Mesenchymal stem cell (in vitro differentiated cells and primary cell): ENCODE results near the gene ADAMTS17.

ENCODE experiments used
- DNase-seq: peaks from one replicate; pipeline ENCODE4 v3.0.0-alpha.2; 2013
- H2AFZ ChIP-seq: one replicate; pipeline ENCODE4 v1.6.1; 2013; ENCODE audit warnings: low read depth, mild to moderate bottlenecking, control low read depth, inconsistent platforms, low read length, moderate library complexity
- H2AK5ac ChIP-seq: 2 replicates; pipeline ENCODE4 v1.6.1; 2013; ENCODE audit warnings: low read length, moderate library complexity, mild to moderate bottlenecking, inconsistent platforms; ENCODE audit not compliant: severe bottlenecking
- H2BK120ac ChIP-seq: one replicate; pipeline ENCODE4 v1.6.1; 2013; ENCODE audit warnings: low read depth, mild to moderate bottlenecking, inconsistent platforms, low read length, moderate library complexity
- H2BK12ac ChIP-seq, 2 experiments: one replicate each; pipeline ENCODE4 v1.6.1; 2013; ENCODE audit warnings: inconsistent platforms in 2 of 2, low read length in 2 of 2, mild to moderate bottlenecking in 2 of 2, moderate library complexity in 2 of 2, control low read depth in 1 of 2
- H2BK15ac ChIP-seq: one replicate; pipeline ENCODE4 v1.6.1; 2013; ENCODE audit warnings: mild to moderate bottlenecking, low read depth, inconsistent platforms; ENCODE audit not compliant: poor library complexity, severe bottlenecking
- H2BK5ac ChIP-seq: 2 replicates; pipeline ENCODE4 v1.6.1; 2013; ENCODE audit warnings: low read depth, mild to moderate bottlenecking, low read length, control low read depth, inconsistent platforms; ENCODE audit not compliant: poor library complexity, severe bottlenecking
- H3K14ac ChIP-seq, 2 experiments: one replicate each; pipeline ENCODE4 v1.6.1; 2013; ENCODE audit warnings: inconsistent platforms in 2 of 2, low read length in 2 of 2, control low read depth in 1 of 2, mild to moderate bottlenecking in 1 of 2, moderate library complexity in 1 of 2
- H3K18ac ChIP-seq, 2 experiments: one replicate each; pipeline ENCODE4 v1.6.1; 2013; ENCODE audit warnings: inconsistent platforms in 2 of 2, low read length in 2 of 2, control low read depth in 1 of 2, low read depth in 1 of 2, mild to moderate bottlenecking in 1 of 2
- H3K23ac ChIP-seq, 2 experiments: one replicate each; pipeline ENCODE4 v1.6.1; 2013; ENCODE audit warnings: inconsistent platforms in 2 of 2, low read length in 2 of 2, mild to moderate bottlenecking in 2 of 2, moderate library complexity in 2 of 2, control low read depth in 1 of 2
- H3K27ac ChIP-seq: 2 replicates; pipeline ENCODE4 v1.5.1; 2013; ENCODE audit warnings: mild to moderate bottlenecking, moderate library complexity, low read length, control low read depth, inconsistent platforms; ENCODE audit not compliant: poor library complexity, severe bottlenecking
- H3K27me3 ChIP-seq, 2 experiments: 2 replicates each; pipeline versions ENCODE4 v1.6.1 to v1.7.0; 2013; ENCODE audit warnings: low read length in 2 of 2, mild to moderate bottlenecking in 2 of 2, moderate library complexity in 2 of 2, control low read depth in 1 of 2, inconsistent platforms in 1 of 2; ENCODE audit not compliant: control insufficient read depth in 1 of 2, insufficient read depth in 1 of 2
- H3K36me3 ChIP-seq, 2 experiments: 2 replicates each; pipeline versions ENCODE4 v1.6.1 to v1.7.0; 2013; ENCODE audit warnings: low read length in 2 of 2, control low read depth in 1 of 2, inconsistent platforms in 1 of 2, low read depth in 1 of 2, mild to moderate bottlenecking in 1 of 2; ENCODE audit not compliant: insufficient read depth in 2 of 2, control insufficient read depth in 1 of 2
- H3K4ac ChIP-seq, 2 experiments: one replicate each; pipeline ENCODE4 v1.6.1; 2013; ENCODE audit warnings: inconsistent platforms in 2 of 2, low read length in 2 of 2, mild to moderate bottlenecking in 2 of 2, moderate library complexity in 2 of 2, control low read depth in 1 of 2, low read depth in 1 of 2
- H3K4me1 ChIP-seq: 2 replicates; pipeline ENCODE4 v1.6.1; 2013; ENCODE audit warnings: low read depth, low read length, control low read depth; ENCODE audit not compliant: control insufficient read depth, insufficient read depth
- H3K4me2 ChIP-seq: 2 replicates; pipeline ENCODE4 v1.6.1; 2013; ENCODE audit warnings: low read length, mild to moderate bottlenecking, inconsistent platforms; ENCODE audit not compliant: poor library complexity, severe bottlenecking
- H3K4me3 ChIP-seq, 2 experiments: 2 replicates each; pipeline versions ENCODE4 v1.5.1 to v1.7.0; 2013; ENCODE audit warnings: low read length in 2 of 2, mild to moderate bottlenecking in 2 of 2, control low read depth in 1 of 2, low read depth in 1 of 2; ENCODE audit not compliant: insufficient read depth in 1 of 2
- H3K79me1 ChIP-seq: replicated peaks from 2 replicates; pipeline ENCODE4 v1.6.1; 2013; ENCODE audit warnings: mild to moderate bottlenecking, control low read depth, low read length, inconsistent platforms; ENCODE audit not compliant: poor library complexity, severe bottlenecking
- H3K9ac ChIP-seq: 2 replicates; pipeline ENCODE4 v1.7.0; 2013; ENCODE audit warnings: mild to moderate bottlenecking, low read length, moderate library complexity
- H3K9me3 ChIP-seq: 2 replicates; pipeline ENCODE4 v1.7.0; 2013; ENCODE audit warnings: mild to moderate bottlenecking, low read length; ENCODE audit not compliant: control insufficient read depth
- H4K8ac ChIP-seq: one replicate; pipeline ENCODE4 v1.6.1; 2013; ENCODE audit warnings: inconsistent platforms, mild to moderate bottlenecking, low read length, moderate library complexity
- H4K91ac ChIP-seq: one replicate; pipeline ENCODE4 v1.6.1; 2013; ENCODE audit warnings: mild to moderate bottlenecking, low read length, inconsistent platforms
- WGBS: methylation state at CpG from one replicate; pipeline ENCODE4 v1.1.7; 2013; ENCODE audit warnings: mixed read lengths; 5-methylcytosine and 5-hydroxymethylcytosine counted together

ADAMTS17 gene

DNA sequence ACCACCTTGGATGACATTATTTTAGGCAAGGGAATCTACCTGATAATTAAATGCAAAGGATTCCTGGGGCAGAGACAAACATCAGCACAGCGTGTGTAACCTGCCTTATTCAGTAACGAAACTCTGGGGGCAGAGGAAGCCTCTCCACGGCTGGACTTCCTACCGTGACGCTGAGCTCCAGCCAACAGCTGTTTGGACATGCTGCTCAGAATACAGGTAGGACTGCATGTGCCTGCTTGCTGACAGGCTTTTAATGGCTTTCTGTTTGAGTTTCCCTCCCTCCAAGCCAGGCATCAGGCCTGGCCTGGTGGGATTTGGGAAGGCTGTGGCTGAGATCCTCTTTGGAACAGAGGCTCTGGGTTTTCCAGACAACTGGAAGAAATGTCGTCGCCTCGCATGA lies 150.6 kb downstream of the ADAMTS17 start:
- no peak overlapping the region for H3K23ac ChIP-seq
- no peak overlapping the region for H3K4ac ChIP-seq
- no peak overlapping the region for H2BK12ac ChIP-seq
- no peak overlapping the region for H3K4me3 ChIP-seq
- no peak overlapping the region for H4K8ac ChIP-seq
- H3K18ac ChIP-seq, result no peak overlapping the region
- H2AK5ac ChIP-seq, result no peak overlapping the region
- no peak overlapping the region for H3K9ac ChIP-seq
- H2BK15ac ChIP-seq, result no peak overlapping the region
- 70% methylated on average over 8 of the region's 8 CpGs for WGBS
- H4K91ac ChIP-seq, result no peak overlapping the region
- DNase-seq, result no peak
- no peak overlapping the region for H3K14ac ChIP-seq
- no peak overlapping the region for H2BK5ac ChIP-seq
- H3K27me3 ChIP-seq, result peaks cover 0 to 3% of the 10 kb centered on the region in 2 experiments
- H3K4me1 ChIP-seq, result no peaks in the 10 kb centered on the region
- no peak overlapping the region for H3K27ac ChIP-seq
- H3K9me3 ChIP-seq, result peaks cover 5% of the 10 kb centered on the region
- H2BK120ac ChIP-seq, result no peak overlapping the region
- no peak overlapping the region for H2AFZ ChIP-seq
- H3K4me2 ChIP-seq, result no peak overlapping the region
- no peaks in the 10 kb centered on the region for H3K36me3 ChIP-seq
- no peaks in the 10 kb centered on the region for H3K79me1 ChIP-seq

DNA sequence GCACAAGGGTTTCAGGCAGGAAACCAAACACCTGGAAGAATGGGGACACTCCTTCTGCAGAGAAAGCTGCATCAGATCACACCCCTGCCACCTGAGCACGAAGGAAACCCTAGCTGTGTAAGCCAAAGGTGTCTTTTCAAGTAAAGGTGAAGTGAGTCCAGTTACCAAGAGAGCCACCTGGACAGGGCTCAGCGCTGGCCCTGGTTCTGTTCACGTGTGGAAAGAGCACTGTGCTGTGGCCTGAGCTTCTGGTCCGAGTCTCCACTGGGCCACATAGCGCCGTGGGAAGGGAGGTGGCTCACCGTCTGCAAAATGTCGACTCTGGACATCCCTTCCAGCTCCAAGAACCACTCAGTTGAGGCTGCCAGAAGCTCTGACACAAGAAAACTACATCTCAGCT lies 151.1 kb downstream of the ADAMTS17 start:
- 65% methylated on average over 6 of the region's 8 CpGs for WGBS
- no peak overlapping the region for H3K4ac ChIP-seq
- H2BK12ac ChIP-seq, result no peak overlapping the region
- H3K27ac ChIP-seq, result no peak overlapping the region
- H3K18ac ChIP-seq, result no peak overlapping the region
- no peaks in the 10 kb centered on the region for H3K79me1 ChIP-seq
- H2AK5ac ChIP-seq, result no peak overlapping the region
- no peak overlapping the region for H4K8ac ChIP-seq
- H3K4me1 ChIP-seq, result no peaks in the 10 kb centered on the region
- no peak overlapping the region for H3K23ac ChIP-seq
- H3K9ac ChIP-seq, result no peak overlapping the region
- no peak overlapping the region for H2AFZ ChIP-seq
- H3K4me2 ChIP-seq, result no peak overlapping the region
- H3K4me3 ChIP-seq, result no peak overlapping the region
- no peak overlapping the region for H3K14ac ChIP-seq
- H3K36me3 ChIP-seq, result no peaks in the 10 kb centered on the region
- no peak for DNase-seq
- H4K91ac ChIP-seq, result no peak overlapping the region
- H2BK15ac ChIP-seq, result no peak overlapping the region
- H3K27me3 ChIP-seq, result peaks cover 0 to 3% of the 10 kb centered on the region in 2 experiments
- H2BK120ac ChIP-seq, result no peak overlapping the region
- H2BK5ac ChIP-seq, result no peak overlapping the region
- H3K9me3 ChIP-seq, result peaks cover 5% of the 10 kb centered on the region

DNA sequence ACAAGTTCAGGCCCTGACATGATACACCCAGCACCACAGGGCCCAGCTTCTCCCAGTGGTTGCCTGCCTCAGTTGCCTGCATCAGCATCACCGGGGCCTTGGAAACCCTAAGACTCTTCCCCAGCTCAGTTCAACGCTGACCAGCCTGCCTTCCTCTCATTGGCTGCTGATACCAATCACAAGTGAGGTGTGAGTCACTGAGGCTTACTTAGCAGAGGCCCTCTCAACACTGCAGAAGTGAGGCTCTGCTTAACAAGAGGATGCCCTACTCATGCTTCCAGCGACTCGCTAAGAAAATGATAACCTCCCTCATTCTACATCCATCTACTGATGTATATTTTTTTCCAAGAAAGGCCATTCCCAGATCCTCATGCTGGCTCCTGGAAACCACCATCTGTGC lies 151.9 kb downstream of the ADAMTS17 start:
- Histone ChIP-seq H2BK12ac (no peak overlapping the region), H3K4me3 (no peak overlapping the region), H3K14ac (no peak overlapping the region), H3K23ac (no peak overlapping the region), H4K91ac (no peak overlapping the region), H2AFZ (no peak overlapping the region), H3K9me3 (peaks cover 5% of the 10 kb centered on the region), H3K4me2 (no peak overlapping the region), H2BK120ac (no peak overlapping the region), H3K4me1 (no peaks in the 10 kb centered on the region), H2BK15ac (no peak overlapping the region), H3K27me3 (peaks cover 0 to 3% of the 10 kb centered on the region in 2 experiments), H3K79me1 (no peaks in the 10 kb centered on the region), H3K9ac (no peak overlapping the region), H4K8ac (no peak overlapping the region), H2BK5ac (no peak overlapping the region), H3K27ac (no peak overlapping the region), H3K36me3 (no peaks in the 10 kb centered on the region), H3K18ac (no peak overlapping the region), H2AK5ac (no peak overlapping the region), H3K4ac (no peak overlapping the region)
- DNase-seq, result no peak
- 74% methylated on average over 4 of the region's 4 CpGs for WGBS

DNA sequence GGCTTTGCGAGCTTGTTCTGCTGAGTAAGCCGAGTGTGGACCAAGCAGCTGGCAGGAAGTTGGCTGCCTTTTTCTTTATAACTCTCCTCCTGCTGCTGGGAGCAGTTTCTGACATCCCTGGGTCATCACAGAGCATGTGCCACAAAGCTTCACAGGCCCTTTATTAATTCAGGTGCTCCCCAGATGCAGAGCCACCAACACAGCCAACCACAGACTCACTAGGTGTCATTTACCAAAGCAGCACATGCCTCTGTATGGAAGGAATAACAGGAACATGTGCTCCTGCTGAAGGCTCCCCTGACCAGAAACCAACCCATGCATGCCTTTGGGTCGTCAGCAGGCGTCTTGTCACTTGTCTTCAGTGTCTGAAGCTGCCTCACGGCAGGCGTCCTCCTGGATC lies 152.5 kb downstream of the ADAMTS17 start:
- no peak overlapping the region for H3K9ac ChIP-seq
- no peaks in the 10 kb centered on the region for H3K79me1 ChIP-seq
- no peak overlapping the region for H2BK15ac ChIP-seq
- no peak for DNase-seq
- H3K4ac ChIP-seq, result no peak overlapping the region
- H4K91ac ChIP-seq, result no peak overlapping the region
- H4K8ac ChIP-seq, result no peak overlapping the region
- no peak overlapping the region for H2BK12ac ChIP-seq
- H3K23ac ChIP-seq, result no peak overlapping the region
- H3K4me3 ChIP-seq, result no peak overlapping the region
- H3K18ac ChIP-seq, result no peak overlapping the region
- H3K9me3 ChIP-seq, result peaks cover 5% of the 10 kb centered on the region
- WGBS, result 70% methylated on average over 6 of the region's 6 CpGs
- no peak overlapping the region for H2AFZ ChIP-seq
- H2AK5ac ChIP-seq, result no peak overlapping the region
- no peaks in the 10 kb centered on the region for H3K4me1 ChIP-seq
- no peak overlapping the region for H3K4me2 ChIP-seq
- H3K14ac ChIP-seq, result no peak overlapping the region
- no peak overlapping the region for H3K27ac ChIP-seq
- H3K36me3 ChIP-seq, result no peaks in the 10 kb centered on the region
- no peak overlapping the region for H2BK120ac ChIP-seq
- H2BK5ac ChIP-seq, result no peak overlapping the region
- H3K27me3 ChIP-seq, result peaks cover 0 to 3% of the 10 kb centered on the region in 2 experiments
